ENCODE data around the gene CDC42EP2.

- no peak for TF ChIP-seq GATA3 (IDR thresholded peaks at IDR 0.05; ENCODE audit: low read depth, low read length)
- no peak for TF ChIP-seq GATA2 (IDR thresholded peaks at IDR 0.05; ENCODE audit: low read depth, low read length)
Observed at GRCh38 chr11:65293909-65294381, 20.7 kb upstream of the CDC42EP2 start.

Measured in SH-SY5Y (cell line).